Gastroesophageal sphincter (tissue), 4 donors: ENCODE results near the gene SLC44A1. TPM values are rescaled to one million over a fixed set of nuclear protein-coding genes. Genes with fewer than 3 reads are reported as not detected.

ENCODE experiments used
- ATAC-seq: fragments of 150-250 bp; one replicate; pipeline ENCODE4 v1.9.1; 2016; ENCODE audit warnings: mild to moderate bottlenecking, moderate library complexity
- H3K27ac ChIP-seq, 4 donors: fragments of 200-600 bp; sonication (generic) in 3 of 4; 1 replicate in 3 of 4; 2 replicates in 1 of 4; pipeline ENCODE4 v1.5.1; 2016 to 2019
- H3K27me3 ChIP-seq: fragments of 200-600 bp; sonication (generic); one replicate; pipeline ENCODE4 v1.5.1; 2019
- H3K36me3 ChIP-seq, 2 donors: fragments of 200-600 bp; sonication (generic); one replicate each; pipeline ENCODE4 v1.5.1; 2019; ENCODE audit warnings: control low read depth in 1 of 2
- H3K4me1 ChIP-seq, 3 donors: fragments of 200-600 bp; sonication (generic); 1 replicate in 2 of 3; 2 replicates in 1 of 3; pipeline ENCODE4 v1.5.1; 2016 to 2019; ENCODE audit warnings: control low read depth in 2 of 3
- H3K4me3 ChIP-seq, 2 donors: fragments of 200-600 bp; sonication (generic); one replicate each; pipeline ENCODE4 v1.5.1; 2019; ENCODE audit warnings: mild to moderate bottlenecking in 1 of 2, moderate library complexity in 1 of 2
- H3K9me3 ChIP-seq, 3 donors: fragments of 200-600 bp; sonication (generic); one replicate each; pipeline ENCODE4 v1.5.1; 2017 to 2019; ENCODE audit warnings: control low read depth in 2 of 3
- CTCF ChIP-seq, 4 experiments: fragments of 200-600 bp in 2 of 4; fragments of 450-650 bp in 2 of 4; sonication (generic) in 1 of 4; IDR thresholded peaks; one replicate each; pipeline ENCODE4 v1.5.1; 2017 to 2019; ENCODE audit warnings: antibody characterized with exemption in 4 of 4, mild to moderate bottlenecking in 2 of 4, moderate library complexity in 2 of 4
- EP300 ChIP-seq: sonication (generic); formaldehyde crosslinking; IDR thresholded peaks from one replicate; pipeline ENCODE4 v1.6.1; 2017; ENCODE audit warnings: antibody characterized with exemption, mild to moderate bottlenecking
- POLR2A ChIP-seq, 2 donors: fragments of 450-650 bp; IDR thresholded peaks; one replicate each; pipeline ENCODE4 v1.6.1; 2017; ENCODE audit warnings: antibody characterized with exemption in 2 of 2, mild to moderate bottlenecking in 2 of 2, moderate library complexity in 1 of 2
- POLR2AphosphoS5 ChIP-seq: sonication (generic); formaldehyde crosslinking; IDR thresholded peaks from one replicate; pipeline ENCODE4 v1.6.1; 2017; ENCODE audit warnings: antibody characterized with exemption
- WGBS, 2 donors: methylation state at CpG; one replicate each; pipeline ENCODE4 v1.1.5; 2018; ENCODE audit warnings: low coverage in 1 of 2; 5-methylcytosine and 5-hydroxymethylcytosine counted together
- total RNA-seq, 4 donors: library from RNA; depleted of rRNA; stranded (reverse); fragments of >200 nt; gene quantifications; one replicate each; pipeline ENCODE4 v1.1.0, GENCODE V29; 2016

The SLC44A1 gene
- total RNA-seq, 4 donors from 2014 or later: 27.9 to 49.1 (median 30.6) TPM

- WGBS, 2 donors: 88 to 92% methylated on average over 3 of the region's 3 CpGs
- H3K4me1 ChIP-seq: peaks cover 0 to 12% (median 0%) of the 10 kb centered on the region in 3 donors
- no peaks in the 10 kb centered on the region for H3K36me3 ChIP-seq
- no peak for ATAC-seq
- no peak overlapping the region for H3K27ac ChIP-seq
- TF ChIP-seq POLR2AphosphoS5: no peak
- H3K4me3 ChIP-seq: no peak overlapping the region
- no peaks in the 10 kb centered on the region for H3K9me3 ChIP-seq
- no peaks in the 10 kb centered on the region for H3K27me3 ChIP-seq
Observed at GRCh38 chr9:105435453-105435852, 191.0 kb downstream of the SLC44A1 start.

- no peak for ATAC-seq
- Histone ChIP-seq H3K36me3 (no peaks in the 10 kb centered on the region), H3K4me1 (peaks cover 0 to 12% (median 0%) of the 10 kb centered on the region in 3 donors), H3K9me3 (no peaks in the 10 kb centered on the region), H3K27ac (no peak overlapping the region), H3K4me3 (no peak overlapping the region), H3K27me3 (no peaks in the 10 kb centered on the region)
- whole genome bisulfite sequencing, 2 donors: 91 to 98% methylated on average over 4 of the region's 4 CpGs
- TF ChIP-seq POLR2A (IDR thresholded peaks at IDR 0.05) (no peak), EP300 (no peak), POLR2AphosphoS5 (no peak), CTCF (IDR thresholded peaks at IDR 0.05) (no peak)
Observed at GRCh38 chr9:105436783-105437182, 192.3 kb downstream of the SLC44A1 start.

GRCh38 chr9:105437704-105438103 is 193.3 kb downstream of the SLC44A1 start:
- 100% methylated on average over 1 of the region's 1 CpG for WGBS, 2 donors
- Histone ChIP-seq H3K36me3 (no peaks in the 10 kb centered on the region), H3K9me3 (no peaks in the 10 kb centered on the region), H3K27ac (no peak overlapping the region), H3K4me1 (peaks cover 0 to 4% (median 0%) of the 10 kb centered on the region in 3 donors), H3K27me3 (no peaks in the 10 kb centered on the region), H3K4me3 (no peak overlapping the region)
- TF ChIP-seq CTCF (IDR thresholded peaks at IDR 0.05): no peak
- no peak for TF ChIP-seq POLR2AphosphoS5
- TF ChIP-seq EP300: no peak
- TF ChIP-seq POLR2A (IDR thresholded peaks at IDR 0.05): no peak
- ATAC-seq: no peak

- Histone ChIP-seq H3K36me3 (no peaks in the 10 kb centered on the region), H3K27me3 (no peaks in the 10 kb centered on the region), H3K27ac (peak overlapping the region in 1 of 4 donors; percentile 22), H3K4me1 (no peaks in the 10 kb centered on the region), H3K4me3 (no peak overlapping the region), H3K9me3 (no peaks in the 10 kb centered on the region)
- ATAC-seq: no peak
- WGBS, 2 donors: 32 to 38% methylated on average over 8 of the region's 8 CpGs
- no peak for TF ChIP-seq POLR2AphosphoS5
- TF ChIP-seq EP300: no peak
- TF ChIP-seq CTCF (IDR thresholded peaks at IDR 0.05): no peak
- TF ChIP-seq POLR2A (IDR thresholded peaks at IDR 0.05): no peak
Observed at GRCh38 chr9:105438141-105438806, 193.8 kb downstream of the SLC44A1 start.

GRCh38 chr9:105439428-105439827 is 195.0 kb downstream of the SLC44A1 start:
- H3K27me3 ChIP-seq: no peaks in the 10 kb centered on the region
- no peaks in the 10 kb centered on the region for H3K9me3 ChIP-seq
- no peak for ATAC-seq
- H3K4me3 ChIP-seq: no peak overlapping the region
- TF ChIP-seq POLR2A (IDR thresholded peaks at IDR 0.05): no peak
- no peak for TF ChIP-seq CTCF (IDR thresholded peaks at IDR 0.05)
- TF ChIP-seq EP300: no peak
- TF ChIP-seq POLR2AphosphoS5: no peak
- H3K36me3 ChIP-seq: no peaks in the 10 kb centered on the region
- H3K4me1 ChIP-seq: no peaks in the 10 kb centered on the region
- no peak overlapping the region for H3K27ac ChIP-seq
